K562 (cell line): ENCODE results near the gene PRPF6. TPM values are rescaled to one million over a fixed set of nuclear protein-coding genes. Genes with fewer than 3 reads are reported as not detected.
A peak's percentile ranks its signal among the peaks of the same experiment; 100 is the strongest.

Experiments
- ARID4B ChIP-seq: sonication (generic); formaldehyde crosslinking; IDR thresholded peaks from 2 replicates; pipeline ENCODE4 v1.8.0; 2022; ENCODE audit warnings: mild to moderate bottlenecking, missing genetic modification reagents
- ETV5 ChIP-seq: sonication (generic); formaldehyde crosslinking; IDR thresholded peaks from 2 replicates; pipeline ENCODE4 v1.4.0; 2020; ENCODE audit warnings: low read depth, mild to moderate bottlenecking, missing genetic modification reagents
- FOSL1 ChIP-seq: fragments of 200-800 bp; sonication (Bioruptor generic); conservative IDR thresholded peaks from 2 replicates; pipeline ENCODE4 v1.6.1; 2016; ENCODE audit warnings: missing genetic modification characterization, missing compliant biosample characterization
- JUN ChIP-seq, 2 experiments: sonication (generic) in 1 of 2; formaldehyde crosslinking in 1 of 2; IDR thresholded peaks; 2 replicates each; pipeline versions ENCODE4 v1.6.1 to v1.8.0; 2012 to 2022; ENCODE audit warnings: borderline replicate concordance in 2 of 2, mild to moderate bottlenecking in 2 of 2, improper control_type of control experiment in 1 of 2, low read depth in 1 of 2, low read length in 1 of 2, missing genetic modification reagents in 1 of 2
- JUND ChIP-seq, 2 experiments: IDR thresholded peaks; 2 replicates in 1 of 2; 3 replicates in 1 of 2; pipeline ENCODE4 v1.6.1; 2011; ENCODE audit warnings: borderline replicate concordance in 2 of 2, low read depth in 2 of 2, low read length in 2 of 2, improper control_type of control experiment in 1 of 2, missing biosample characterization in 1 of 2, missing genetic modification characterization in 1 of 2, missing genetic modification reagents in 1 of 2
- MAX ChIP-seq: sonication (generic); formaldehyde crosslinking; IDR thresholded peaks from 2 replicates; pipeline ENCODE4 v1.9.0; 2022; ENCODE audit warnings: mild to moderate bottlenecking, missing genetic modification reagents
- MEIS2 ChIP-seq: fragments of 450-650 bp; IDR thresholded peaks from 2 replicates; pipeline ENCODE4 v1.6.1; 2014; ENCODE audit warnings: mild to moderate bottlenecking; ENCODE audit not compliant: partially characterized antibody
- TEAD4 ChIP-seq, 2 experiments: sonication (generic) in 1 of 2; formaldehyde crosslinking in 1 of 2; IDR thresholded peaks; 2 replicates each; pipeline versions ENCODE4 v1.6.1 to v1.8.0; 2012 to 2022; ENCODE audit warnings: borderline replicate concordance in 1 of 2, inconsistent platforms in 1 of 2, low read length in 1 of 2, mild to moderate bottlenecking in 1 of 2, missing genetic modification reagents in 1 of 2
- TFAP4 ChIP-seq: sonication (generic); formaldehyde crosslinking; IDR thresholded peaks from 2 replicates; pipeline ENCODE4 v1.8.0; 2022; ENCODE audit warnings: missing genetic modification reagents, mild to moderate bottlenecking, moderate library complexity, borderline replicate concordance
- UBTF ChIP-seq, 2 experiments: IDR thresholded peaks; 2 replicates each; pipeline ENCODE4 v1.6.1; 2012; ENCODE audit warnings: improper control_type of control experiment in 2 of 2, low read depth in 2 of 2, low read length in 2 of 2, borderline replicate concordance in 1 of 2
- XRCC5 ChIP-seq: fragments of 200-400 bp; formaldehyde crosslinking; IDR thresholded peaks from 2 replicates; pipeline ENCODE4 v1.6.1; 2017; ENCODE audit warnings: low read depth, mild to moderate bottlenecking, low read length
- ZNF511 ChIP-seq: sonication (generic); formaldehyde crosslinking; IDR thresholded peaks from 2 replicates; pipeline ENCODE4 v1.8.0; 2022; ENCODE audit warnings: mild to moderate bottlenecking, missing genetic modification reagents
- polyA plus RNA-seq, 8 experiments: library from polyadenylated mRNA; depleted of rRNA in 4 of 8; stranded (reverse) in 5 of 8; unstranded in 3 of 8; fragments of >200 nt; fragmentation: Nextera tagmentation in 2 of 8; fragmentation: Illumina TruSeq in 1 of 8; extraction: Ambion mirVana in 2 of 8; extraction: Trizol in 1 of 8; gene quantifications; 2 replicates each; pipeline versions ENCODE4 v1.2.1 to v1.2.3, GENCODE V29; 2011 to 2014; ENCODE audit warnings: inconsistent platforms in 1 of 8, missing spikeins in 1 of 8
- total RNA-seq, 7 experiments: library from RNA; depleted of rRNA in 6 of 7; stranded (reverse); fragments of >200 nt in 6 of 7; fragmentation: Illumina TruSeq in 2 of 7; extraction: Trizol in 2 of 7; gene quantifications; 2 replicates each; pipeline versions ENCODE4 v1.2.1 to v1.2.3, GENCODE V29; 2011 to 2021; ENCODE audit warnings: low replicate concordance in 1 of 7

Gene PRPF6
- total and polyA plus RNA-seq, 9 of the 15 experiments (the other 6 are each of a cell fraction or from before 2014, with no cell fraction given) = 4.2 to 83.2 (median 59.9) TPM

- peak; percentile 88 for TF ChIP-seq JUND (IDR thresholded peaks at IDR 0.05; ENCODE audit: borderline replicate concordance, low read depth, low read length)
- peak; percentile 85; the same call in 2 of the 3 replicates for TF ChIP-seq JUND (tag; IDR thresholded peaks at IDR 0.05; ENCODE audit: borderline replicate concordance, low read depth, low read length)
- 0 out of 2 replicates have a peak, but pooled peaks have one; percentile 24 for TF ChIP-seq ZNF511
- peak; percentile 90 for TF ChIP-seq MAX
- no peak for TF ChIP-seq TEAD4 (IDR thresholded peaks at IDR 0.05; ENCODE audit: low read length)
- no peak for TF ChIP-seq TEAD4 (CRISPR knock-in tag; IDR thresholded peaks at IDR 0.05; ENCODE audit: borderline replicate concordance)
- TF ChIP-seq ARID4B (CRISPR knock-in tag) = peak; percentile 23; the same call in 1 of the 2 replicates
- 0 out of 2 replicates have a peak, but pooled peaks have one; percentile 49 for TF ChIP-seq XRCC5
- peak; percentile 94 for TF ChIP-seq TFAP4 (CRISPR knock-in tag)
- peak; percentile 43; the same call in 1 of the 2 replicates for TF ChIP-seq JUN (IDR thresholded peaks at IDR 0.05; ENCODE audit: borderline replicate concordance, low read depth, low read length)
- 0 out of 2 replicates have a peak, but pooled peaks have one; percentile 29 for TF ChIP-seq JUN (CRISPR knock-in tag; IDR thresholded peaks at IDR 0.05; ENCODE audit: borderline replicate concordance)
- TF ChIP-seq ETV5 (CRISPR knock-in tag) = peak; percentile 30; the same call in 1 of the 2 replicates
- no peak for TF ChIP-seq UBTF (IDR thresholded peaks at IDR 0.05; ENCODE audit: borderline replicate concordance in 1 of 2, low read depth in 2 of 2, low read length in 2 of 2)
- peak; percentile 90 for TF ChIP-seq FOSL1 (tag)
- peak; percentile 23 for TF ChIP-seq MEIS2
Observed at GRCh38 chr20:63977739-63978276, 3.1 kb upstream of the PRPF6 start (continued).
